SK-N-SH (cell line): ENCODE measurements around the gene PLCL2. TPM values are rescaled to one million over a fixed set of nuclear protein-coding genes. Genes with fewer than 3 reads are reported as not detected.

ENCODE experiments used
- CTCF ChIA-PET: fragments of 300-600, 350-600 bp; formaldehyde crosslinking; extraction: SDS; loops from one replicate; lab custom pipeline; 2021; lab: Yijun Ruan, JAX
- POLR2A ChIA-PET: fragments of 350-600 bp; sonication (Branson Sonifier 250); formaldehyde crosslinking; extraction: SDS; loops from one replicate; lab custom pipeline; 2020; ENCODE audit warnings: antibody characterized with exemption, inconsistent platforms; lab: Yijun Ruan, JAX
- DNase-seq: peaks from one replicate; pipeline ENCODE4 v3.0.0; 2012
- H2AFZ ChIP-seq: fragments of 200-600 bp; sonication (generic); 2 replicates; pipeline ENCODE4 v1.8.1; 2016; ENCODE audit warnings: antibody characterized with exemption, mild to moderate bottlenecking, low read depth
- H3F3A ChIP-seq: fragments of 200-600 bp; sonication (generic); replicated peaks from 2 replicates; pipeline ENCODE3; 2016; ENCODE audit warnings: antibody characterized with exemption, mild to moderate bottlenecking; ENCODE audit not compliant: insufficient read depth
- H3K27ac ChIP-seq, 2 experiments: fragments of 200-500 bp in 1 of 2; fragments of 200-600 bp in 1 of 2; sonication (Bioruptor generic) in 1 of 2; sonication (generic), shearing (Covaris generic) in 1 of 2; 2 replicates each; pipeline versions ENCODE4 v1.5.1 to v1.6.1; 2014 to 2016; ENCODE audit warnings: low read depth in 2 of 2, inconsistent platforms in 1 of 2, low read length in 1 of 2, mild to moderate bottlenecking in 1 of 2, mixed read lengths in 1 of 2
- H3K27me3 ChIP-seq: fragments of 200-600 bp; sonication (generic), shearing (Covaris generic); 2 replicates; pipeline ENCODE4 v1.6.1; 2016; ENCODE audit warnings: mixed run types; ENCODE audit not compliant: insufficient read depth
- H3K36me3 ChIP-seq, 2 experiments: fragments of 200-500 bp in 1 of 2; fragments of 200-600 bp in 1 of 2; sonication (Bioruptor generic) in 1 of 2; sonication (generic) in 1 of 2; replicated peaks in 1 of 2; 2 replicates each; pipeline versions ENCODE3 to v1.5.1; 2014 to 2016; ENCODE audit warnings: low read length in 1 of 2, mild to moderate bottlenecking in 1 of 2; ENCODE audit not compliant: insufficient read depth in 2 of 2, control insufficient read depth in 1 of 2
- H3K4me1 ChIP-seq, 2 experiments: fragments of 200-500 bp in 1 of 2; fragments of 200-600 bp in 1 of 2; sonication (Bioruptor generic) in 1 of 2; sonication (generic), shearing (Covaris generic) in 1 of 2; 2 replicates each; pipeline versions ENCODE4 v1.5.1 to v1.6.1; 2014 to 2016; ENCODE audit warnings: low read depth in 1 of 2, low read length in 1 of 2, mixed run types in 1 of 2; ENCODE audit not compliant: insufficient read depth in 2 of 2, control insufficient read depth in 1 of 2
- H3K4me2 ChIP-seq: fragments of 200-600 bp; sonication (generic), shearing (Covaris generic); 2 replicates; pipeline ENCODE4 v1.6.1; 2017; ENCODE audit warnings: mixed run types
- H3K4me3 ChIP-seq, 2 experiments: fragments of 200-500 bp in 1 of 2; fragments of 200-600 bp in 1 of 2; sonication (Bioruptor generic) in 1 of 2; sonication (generic), shearing (Covaris generic) in 1 of 2; 2 replicates each; pipeline versions ENCODE4 v1.5.1 to v1.8.1; 2014 to 2016; ENCODE audit warnings: low read depth in 2 of 2, inconsistent platforms in 1 of 2, low read length in 1 of 2, mild to moderate bottlenecking in 1 of 2, mixed read lengths in 1 of 2, moderate library complexity in 1 of 2
- H3K79me2 ChIP-seq: fragments of 200-600 bp; sonication (generic); 2 replicates; pipeline ENCODE4 v1.8.1; 2017; ENCODE audit warnings: mild to moderate bottlenecking; ENCODE audit not compliant: insufficient read depth
- H3K9ac ChIP-seq: fragments of 200-600 bp; sonication (generic); 2 replicates; pipeline ENCODE4 v1.6.1; 2017; ENCODE audit warnings: mixed run types
- H3K9me2 ChIP-seq: fragments of 200-600 bp; sonication (generic); 2 replicates; pipeline ENCODE4 v1.6.1; 2017; ENCODE audit warnings: mixed run types
- H3K9me3 ChIP-seq: fragments of 200-600 bp; sonication (generic); 2 replicates; pipeline ENCODE4 v1.6.1; 2017; ENCODE audit warnings: mixed run types, mild to moderate bottlenecking, moderate library complexity
- H4K20me1 ChIP-seq: fragments of 200-600 bp; sonication (generic); 2 replicates; pipeline ENCODE4 v1.6.1; 2017; ENCODE audit warnings: mild to moderate bottlenecking, mixed run types; ENCODE audit not compliant: insufficient read depth
- EZH2phosphoT487 ChIP-seq: fragments of 200-600 bp; sonication (generic); IDR thresholded peaks from 2 replicates; pipeline ENCODE4 v1.6.1; 2017; ENCODE audit warnings: low read depth, mixed run types, mild to moderate bottlenecking, antibody characterized with exemption, moderate library complexity, borderline replicate concordance
- GABPA ChIP-seq: IDR thresholded peaks from 2 replicates; pipeline ENCODE4 v1.4.0; 2012; ENCODE audit warnings: low read depth, mild to moderate bottlenecking
- GATA2 ChIP-seq: sonication (generic); formaldehyde crosslinking; IDR thresholded peaks from 2 replicates; pipeline ENCODE4 v1.5.0; 2020; ENCODE audit warnings: mild to moderate bottlenecking, missing genetic modification reagents
- JUND ChIP-seq: IDR thresholded peaks from 2 replicates; pipeline ENCODE4 v1.4.0; 2012
- MEF2A ChIP-seq: IDR thresholded peaks from 2 replicates; pipeline ENCODE4 v1.4.0; 2012; ENCODE audit warnings: low read depth, borderline replicate concordance
- NFIC ChIP-seq: IDR thresholded peaks from 2 replicates; pipeline ENCODE4 v1.4.0; 2012; ENCODE audit warnings: borderline replicate concordance
- POLR2AphosphoS5 ChIP-seq: IDR thresholded peaks from 2 replicates; pipeline ENCODE4 v1.6.1; 2012; ENCODE audit warnings: low read depth, low read length
- RFX5 ChIP-seq: IDR thresholded peaks from 2 replicates; pipeline ENCODE4 v1.6.1; 2012; ENCODE audit warnings: mild to moderate bottlenecking, improper control_type of control experiment, low read length
- RXRA ChIP-seq: IDR thresholded peaks from 2 replicates; pipeline ENCODE4 v1.4.0; 2012; ENCODE audit warnings: low read depth, mild to moderate bottlenecking, borderline replicate concordance
- TCF12 ChIP-seq: IDR thresholded peaks from 2 replicates; pipeline ENCODE4 v1.4.0; 2012
- YY1 ChIP-seq: IDR thresholded peaks from 2 replicates; pipeline ENCODE4 v1.4.0; 2012; ENCODE audit warnings: low read depth, mild to moderate bottlenecking
- WGBS: methylation state at CpG from one replicate; pipeline ENCODE4 v1.1.6; 2017; ENCODE audit warnings: low lambda C conversion rate; 5-methylcytosine and 5-hydroxymethylcytosine counted together
- polyA plus RNA-seq, 3 experiments: library from polyadenylated mRNA; depleted of rRNA; stranded (reverse); fragments of >200 nt; gene quantifications; 2 replicates each; pipeline ENCODE4 v1.2.3, GENCODE V29; 2012
- TF ChIP-seq, protein P1 (sequence below): IDR thresholded peaks from 2 replicates; pipeline ENCODE4 v1.4.0; 2012; ENCODE audit warnings: low read depth, borderline replicate concordance
- TF ChIP-seq, protein P2 (sequence below): IDR thresholded peaks from 2 replicates; pipeline ENCODE4 v1.6.1; 2012; ENCODE audit warnings: mild to moderate bottlenecking, low read depth, low read length, moderate library complexity
- TF ChIP-seq, protein P3 (sequence below): fragments of 150-350 bp; IDR thresholded peaks from 2 replicates; pipeline ENCODE4 v1.6.1; 2017; ENCODE audit warnings: antibody characterized with exemption, low read length, low read depth, borderline replicate concordance
- TF ChIP-seq, protein P4 (sequence below): IDR thresholded peaks from 2 replicates; pipeline ENCODE4; 2012

Gene PLCL2
- polyA plus RNA-seq, 1 of the 3 experiments (the other 2 are of a cell fraction): 0.85 TPM

DNA sequence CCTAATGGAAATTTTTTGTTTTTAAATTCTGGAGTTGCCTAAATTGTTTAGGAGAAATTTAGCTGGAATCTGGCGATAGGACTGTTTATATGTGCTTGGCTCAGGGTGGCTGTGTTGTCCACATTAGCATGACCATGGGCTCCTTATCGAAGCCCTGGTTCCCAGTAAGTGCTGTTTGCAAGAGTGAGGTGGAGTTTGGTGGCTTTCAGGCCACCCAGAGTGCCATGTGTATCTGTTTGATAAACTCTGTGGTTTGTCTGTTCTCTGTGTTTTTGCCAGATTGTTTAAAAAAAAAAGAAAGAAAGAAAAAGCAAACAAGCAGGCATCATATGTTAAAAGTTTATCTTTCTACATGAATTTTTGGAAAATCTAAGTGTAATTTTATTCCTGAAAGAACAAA is 51.5 kb downstream of the PLCL2 start:
- no peaks in the 10 kb centered on the region for H3K27me3 ChIP-seq
- H3K9me3 ChIP-seq: no peaks in the 10 kb centered on the region
- no peak for DNase-seq
- no peaks in the 10 kb centered on the region for H4K20me1 ChIP-seq
- no peak overlapping the region for H3K4me3 ChIP-seq
- TF ChIP-seq TCF12 (no peak), JUND (no peak), GATA2 (no peak), GABPA (no peak), NFIC (no peak), POLR2AphosphoS5 (no peak), MEF2A (no peak), EZH2phosphoT487 (no peak), YY1 (no peak), RFX5 (no peak), RXRA (no peak)
- TF ChIP-seq, protein P1, sequence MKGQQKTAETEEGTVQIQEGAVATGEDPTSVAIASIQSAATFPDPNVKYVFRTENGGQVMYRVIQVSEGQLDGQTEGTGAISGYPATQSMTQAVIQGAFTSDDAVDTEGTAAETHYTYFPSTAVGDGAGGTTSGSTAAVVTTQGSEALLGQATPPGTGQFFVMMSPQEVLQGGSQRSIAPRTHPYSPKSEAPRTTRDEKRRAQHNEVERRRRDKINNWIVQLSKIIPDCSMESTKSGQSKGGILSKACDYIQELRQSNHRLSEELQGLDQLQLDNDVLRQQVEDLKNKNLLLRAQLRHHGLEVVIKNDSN: no peak
- TF ChIP-seq, protein P2, sequence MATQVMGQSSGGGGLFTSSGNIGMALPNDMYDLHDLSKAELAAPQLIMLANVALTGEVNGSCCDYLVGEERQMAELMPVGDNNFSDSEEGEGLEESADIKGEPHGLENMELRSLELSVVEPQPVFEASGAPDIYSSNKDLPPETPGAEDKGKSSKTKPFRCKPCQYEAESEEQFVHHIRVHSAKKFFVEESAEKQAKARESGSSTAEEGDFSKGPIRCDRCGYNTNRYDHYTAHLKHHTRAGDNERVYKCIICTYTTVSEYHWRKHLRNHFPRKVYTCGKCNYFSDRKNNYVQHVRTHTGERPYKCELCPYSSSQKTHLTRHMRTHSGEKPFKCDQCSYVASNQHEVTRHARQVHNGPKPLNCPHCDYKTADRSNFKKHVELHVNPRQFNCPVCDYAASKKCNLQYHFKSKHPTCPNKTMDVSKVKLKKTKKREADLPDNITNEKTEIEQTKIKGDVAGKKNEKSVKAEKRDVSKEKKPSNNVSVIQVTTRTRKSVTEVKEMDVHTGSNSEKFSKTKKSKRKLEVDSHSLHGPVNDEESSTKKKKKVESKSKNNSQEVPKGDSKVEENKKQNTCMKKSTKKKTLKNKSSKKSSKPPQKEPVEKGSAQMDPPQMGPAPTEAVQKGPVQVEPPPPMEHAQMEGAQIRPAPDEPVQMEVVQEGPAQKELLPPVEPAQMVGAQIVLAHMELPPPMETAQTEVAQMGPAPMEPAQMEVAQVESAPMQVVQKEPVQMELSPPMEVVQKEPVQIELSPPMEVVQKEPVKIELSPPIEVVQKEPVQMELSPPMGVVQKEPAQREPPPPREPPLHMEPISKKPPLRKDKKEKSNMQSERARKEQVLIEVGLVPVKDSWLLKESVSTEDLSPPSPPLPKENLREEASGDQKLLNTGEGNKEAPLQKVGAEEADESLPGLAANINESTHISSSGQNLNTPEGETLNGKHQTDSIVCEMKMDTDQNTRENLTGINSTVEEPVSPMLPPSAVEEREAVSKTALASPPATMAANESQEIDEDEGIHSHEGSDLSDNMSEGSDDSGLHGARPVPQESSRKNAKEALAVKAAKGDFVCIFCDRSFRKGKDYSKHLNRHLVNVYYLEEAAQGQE: no peak
- TF ChIP-seq, protein P3, sequence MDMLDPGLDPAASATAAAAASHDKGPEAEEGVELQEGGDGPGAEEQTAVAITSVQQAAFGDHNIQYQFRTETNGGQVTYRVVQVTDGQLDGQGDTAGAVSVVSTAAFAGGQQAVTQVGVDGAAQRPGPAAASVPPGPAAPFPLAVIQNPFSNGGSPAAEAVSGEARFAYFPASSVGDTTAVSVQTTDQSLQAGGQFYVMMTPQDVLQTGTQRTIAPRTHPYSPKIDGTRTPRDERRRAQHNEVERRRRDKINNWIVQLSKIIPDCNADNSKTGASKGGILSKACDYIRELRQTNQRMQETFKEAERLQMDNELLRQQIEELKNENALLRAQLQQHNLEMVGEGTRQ: no peak
- TF ChIP-seq, protein P4, sequence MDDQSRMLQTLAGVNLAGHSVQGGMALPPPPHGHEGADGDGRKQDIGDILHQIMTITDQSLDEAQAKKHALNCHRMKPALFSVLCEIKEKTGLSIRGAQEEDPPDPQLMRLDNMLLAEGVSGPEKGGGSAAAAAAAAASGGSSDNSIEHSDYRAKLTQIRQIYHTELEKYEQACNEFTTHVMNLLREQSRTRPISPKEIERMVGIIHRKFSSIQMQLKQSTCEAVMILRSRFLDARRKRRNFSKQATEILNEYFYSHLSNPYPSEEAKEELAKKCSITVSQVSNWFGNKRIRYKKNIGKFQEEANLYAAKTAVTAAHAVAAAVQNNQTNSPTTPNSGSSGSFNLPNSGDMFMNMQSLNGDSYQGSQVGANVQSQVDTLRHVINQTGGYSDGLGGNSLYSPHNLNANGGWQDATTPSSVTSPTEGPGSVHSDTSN: no peak
- no peaks in the 10 kb centered on the region for H3K79me2 ChIP-seq
- H3K36me3 ChIP-seq: no peaks in the 10 kb centered on the region
- no peaks in the 10 kb centered on the region for H3F3A ChIP-seq
- no peak overlapping the region for H3K4me2 ChIP-seq
- no peak overlapping the region for H2AFZ ChIP-seq
- H3K9ac ChIP-seq: no peak overlapping the region
- H3K9me2 ChIP-seq: no peaks in the 10 kb centered on the region
- H3K27ac ChIP-seq: no peak overlapping the region
- ChIA-PET CTCF (no interaction called here), POLR2A (no interaction called here)
- peaks cover 0 to 5% of the 10 kb centered on the region in 2 experiments; a peak in 2 of 4 replicates for H3K4me1 ChIP-seq
- 72% methylated on average over 2 of the region's 2 CpGs for WGBS
